Thyroid gland (tissue), 4 donors: Measurements from ENCODE around the gene ARID3A.
A peak's percentile ranks its signal among the peaks of the same experiment; 100 is the strongest.

Experiments
- POLR2A ChIP-seq, 2 donors: fragments of 450-650 bp; IDR thresholded peaks; one replicate each; pipeline ENCODE4 v1.6.1; 2017; ENCODE audit warnings: antibody characterized with exemption in 2 of 2, mild to moderate bottlenecking in 2 of 2, moderate library complexity in 1 of 2
- TF ChIP-seq, protein P1 (sequence below), 6 experiments: fragments of 200-600 bp in 3 of 6; fragments of 450-650 bp in 3 of 6; sonication (generic) in 3 of 6; IDR thresholded peaks; one replicate each; pipeline ENCODE4 v1.5.1; 2016 to 2019; ENCODE audit warnings: antibody characterized with exemption in 6 of 6, mild to moderate bottlenecking in 2 of 6, inconsistent platforms in 1 of 6, moderate library complexity in 1 of 6

DNA sequence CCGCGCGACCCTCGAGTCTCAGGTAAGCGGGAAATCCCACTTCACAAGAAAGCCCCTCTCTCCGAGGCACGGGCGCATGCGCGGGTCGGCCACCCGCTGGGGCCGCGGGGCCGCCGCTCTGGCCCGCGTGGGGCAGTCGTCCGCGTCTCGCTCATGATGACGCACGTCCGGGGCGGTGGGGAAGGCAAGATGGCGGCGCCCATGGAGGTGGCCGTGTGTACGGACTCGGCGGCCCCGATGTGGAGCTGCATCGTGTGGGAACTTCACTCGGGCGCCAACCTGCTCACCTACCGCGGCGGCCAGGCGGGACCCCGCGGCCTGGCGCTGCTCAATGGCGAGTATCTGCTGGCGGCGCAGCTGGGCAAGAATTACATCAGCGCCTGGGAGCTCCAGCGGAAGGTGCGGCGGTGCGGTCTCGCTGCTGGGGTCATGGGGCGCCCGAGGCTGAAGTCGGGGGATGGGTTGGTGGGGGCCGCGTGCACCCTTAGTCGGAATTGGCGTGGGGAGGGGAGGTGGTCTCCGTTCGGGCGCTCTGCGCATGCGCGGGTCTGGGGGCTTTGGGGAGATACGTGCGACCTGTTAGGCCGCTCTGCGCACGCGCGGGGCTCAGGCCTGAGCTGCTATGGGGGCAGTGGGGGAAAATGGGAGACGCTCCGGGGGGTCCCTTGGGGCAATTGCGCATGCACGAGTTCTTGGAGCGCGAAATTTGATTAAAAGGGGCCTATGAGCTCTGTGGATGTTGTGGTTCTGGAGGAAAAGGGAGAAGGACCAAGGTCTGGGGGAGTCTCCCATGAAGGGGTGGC lies 58.5 kb downstream of the ARID3A start, which contains the start of gene WDR18:
- TF ChIP-seq, protein P1, sequence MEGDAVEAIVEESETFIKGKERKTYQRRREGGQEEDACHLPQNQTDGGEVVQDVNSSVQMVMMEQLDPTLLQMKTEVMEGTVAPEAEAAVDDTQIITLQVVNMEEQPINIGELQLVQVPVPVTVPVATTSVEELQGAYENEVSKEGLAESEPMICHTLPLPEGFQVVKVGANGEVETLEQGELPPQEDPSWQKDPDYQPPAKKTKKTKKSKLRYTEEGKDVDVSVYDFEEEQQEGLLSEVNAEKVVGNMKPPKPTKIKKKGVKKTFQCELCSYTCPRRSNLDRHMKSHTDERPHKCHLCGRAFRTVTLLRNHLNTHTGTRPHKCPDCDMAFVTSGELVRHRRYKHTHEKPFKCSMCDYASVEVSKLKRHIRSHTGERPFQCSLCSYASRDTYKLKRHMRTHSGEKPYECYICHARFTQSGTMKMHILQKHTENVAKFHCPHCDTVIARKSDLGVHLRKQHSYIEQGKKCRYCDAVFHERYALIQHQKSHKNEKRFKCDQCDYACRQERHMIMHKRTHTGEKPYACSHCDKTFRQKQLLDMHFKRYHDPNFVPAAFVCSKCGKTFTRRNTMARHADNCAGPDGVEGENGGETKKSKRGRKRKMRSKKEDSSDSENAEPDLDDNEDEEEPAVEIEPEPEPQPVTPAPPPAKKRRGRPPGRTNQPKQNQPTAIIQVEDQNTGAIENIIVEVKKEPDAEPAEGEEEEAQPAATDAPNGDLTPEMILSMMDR (IDR thresholded peaks at IDR 0.05), result peak in 3 of 6 experiments; percentile 30 to 40 (median 37)
- TF ChIP-seq POLR2A (IDR thresholded peaks at IDR 0.05), result peak in 1 of 2 donors; percentile 70
